HAP-1 (cell line): Measurements from ENCODE around the gene ALS2CL.

Experiments used
- DNase-seq, 2 experiments: peaks; one replicate each; pipeline ENCODE4 v3.0.0-alpha.2; 2016 to 2020; ENCODE audit warnings: low spot score in 2 of 2
- H3K27me3 ChIP-seq: fragments of 250-450 bp; sonication (Bioruptor Pico); 2 replicates; pipeline ENCODE4 v1.5.1; 2020; ENCODE audit warnings: low read depth, mild to moderate bottlenecking, moderate library complexity
- H3K36me3 ChIP-seq: fragments of 250-450 bp; sonication (Bioruptor Pico); replicated peaks from 2 replicates; pipeline ENCODE4 v1.5.1; 2020; ENCODE audit warnings: mild to moderate bottlenecking
- H3K4me1 ChIP-seq: fragments of 250-450 bp; sonication (Bioruptor Pico); 2 replicates; pipeline ENCODE4 v1.5.1; 2020; ENCODE audit warnings: mild to moderate bottlenecking
- H3K4me3 ChIP-seq: fragments of 250-450 bp; sonication (Bioruptor Pico); 2 replicates; pipeline ENCODE4 v1.5.1; 2020; ENCODE audit warnings: mild to moderate bottlenecking, moderate library complexity
- H3K9me3 ChIP-seq: fragments of 250-450 bp; sonication (Bioruptor Pico); 2 replicates; pipeline ENCODE4 v1.5.1; 2020; ENCODE audit warnings: mild to moderate bottlenecking, moderate library complexity
- in situ Hi-C: fragments of 300-500 bp; cut with MboI; formaldehyde crosslinking; loops from 3 replicates; pipeline ENCODE4 v1.14.3; 2020; ENCODE audit warnings: low sequenced_read_pairs, inconsistent platforms, mixed read lengths

Gene ALS2CL

DNA sequence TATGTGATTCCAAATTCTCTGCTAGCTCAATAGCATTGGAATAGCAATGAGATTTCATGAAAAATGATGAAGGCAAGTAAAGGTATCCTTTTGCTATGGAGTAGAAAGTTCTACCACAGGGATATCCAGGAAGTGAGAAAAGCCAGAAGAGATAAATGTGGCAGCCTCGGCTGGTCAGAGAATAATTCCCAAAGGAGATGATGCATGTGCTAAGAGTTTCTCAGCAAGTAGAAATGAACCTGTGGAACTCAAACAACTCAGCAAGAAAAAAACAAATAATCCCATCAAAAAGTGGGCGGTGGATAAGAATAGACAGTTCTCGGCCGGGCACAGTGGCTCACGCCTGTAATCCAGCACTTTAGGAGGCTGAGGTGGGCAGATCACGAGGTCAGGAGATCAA, 38.2 kb downstream of the ALS2CL start:
- Histone ChIP-seq H3K4me1 (peaks cover 14% of the 10 kb centered on the region), H3K36me3 (no peaks in the 10 kb centered on the region), H3K4me3 (no peak overlapping the region), H3K9me3 (no peaks in the 10 kb centered on the region), H3K27me3 (no peaks in the 10 kb centered on the region)
- in situ Hi-C loops, result no loop called here
- DNase-seq, result no peak

- H3K27me3 ChIP-seq, result no peaks in the 10 kb centered on the region
- H3K4me1 ChIP-seq, result peaks cover 5% of the 10 kb centered on the region; the same call in 1 of the 2 replicates
- H3K9me3 ChIP-seq, result no peaks in the 10 kb centered on the region
- H3K36me3 ChIP-seq, result no peaks in the 10 kb centered on the region
- no peak overlapping the region for H3K4me3 ChIP-seq
- in situ Hi-C loops, result no loop called here
- no peak for DNase-seq
These were observed 42.4 kb downstream of the ALS2CL start for GRCh38 chr3:46651084-46651483.

DNA sequence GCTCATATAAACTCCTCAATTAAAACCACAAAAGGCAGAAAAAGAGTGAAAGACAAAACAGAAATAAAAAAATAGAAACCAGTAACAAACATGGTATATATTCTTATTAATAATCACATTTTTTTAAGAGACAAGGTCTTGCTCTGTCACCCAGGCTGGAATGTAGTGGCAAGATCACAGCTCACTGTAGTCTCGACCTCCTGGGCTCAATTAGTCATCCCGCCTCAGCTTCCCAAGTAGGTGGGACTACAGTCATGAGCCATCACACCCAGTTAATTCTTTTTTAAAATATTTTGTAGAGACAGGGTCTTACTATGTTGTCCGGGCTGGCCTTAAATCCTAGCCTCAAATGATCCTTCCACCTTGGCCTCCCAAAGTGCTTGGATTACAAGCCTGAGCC, 44.0 kb downstream of the ALS2CL start:
- in situ Hi-C loops, result no loop called here
- H3K36me3 ChIP-seq, result no peaks in the 10 kb centered on the region
- no peaks in the 10 kb centered on the region for H3K27me3 ChIP-seq
- no peak overlapping the region for H3K4me3 ChIP-seq
- H3K4me1 ChIP-seq, result peaks cover 4% of the 10 kb centered on the region; the same call in 1 of the 2 replicates
- no peak for DNase-seq
- no peaks in the 10 kb centered on the region for H3K9me3 ChIP-seq

- in situ Hi-C loops, result no loop called here
These were observed 45.4 kb downstream of the ALS2CL start for GRCh38 chr3:46648096-46648495.

DNA sequence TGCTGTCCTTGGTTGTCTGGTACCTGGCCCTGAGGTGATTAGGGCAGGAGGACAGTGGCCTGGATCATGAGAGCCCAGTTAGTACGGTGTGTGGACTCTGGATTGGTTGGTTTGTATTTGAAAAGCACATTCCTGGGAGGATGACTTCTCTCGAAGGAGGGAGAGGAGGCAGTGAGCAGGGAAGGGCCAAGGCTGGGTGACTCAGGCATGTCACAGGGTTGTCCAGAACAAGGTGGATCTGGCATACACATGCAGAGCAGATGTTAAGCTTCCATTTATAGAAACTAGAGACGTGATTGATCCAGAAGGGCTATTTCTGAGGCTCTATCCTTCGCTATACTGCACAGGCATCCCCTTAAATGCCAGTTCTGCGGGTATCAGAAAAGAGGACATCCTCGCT, 46.8 kb downstream of the ALS2CL start:
- H3K36me3 ChIP-seq, result no peaks in the 10 kb centered on the region
- DNase-seq, result no peak
- no peaks in the 10 kb centered on the region for H3K27me3 ChIP-seq
- in situ Hi-C loops, result no loop called here
- no peaks in the 10 kb centered on the region for H3K4me1 ChIP-seq
- no peak overlapping the region for H3K4me3 ChIP-seq
- H3K9me3 ChIP-seq, result no peaks in the 10 kb centered on the region

More at GRCh38 chr3:46648096-46648495, 45.4 kb downstream of the ALS2CL start:
- Histone ChIP-seq H3K9me3 (no peaks in the 10 kb centered on the region), H3K4me3 (no peak overlapping the region), H3K4me1 (no peaks in the 10 kb centered on the region), H3K36me3 (no peaks in the 10 kb centered on the region), H3K27me3 (no peaks in the 10 kb centered on the region)
- no peak for DNase-seq

GRCh38 chr3:46643701-46644100, 49.8 kb downstream of the ALS2CL start:
- Histone ChIP-seq H3K4me3 (no peak overlapping the region), H3K27me3 (no peaks in the 10 kb centered on the region), H3K36me3 (no peaks in the 10 kb centered on the region), H3K4me1 (no peaks in the 10 kb centered on the region), H3K9me3 (no peaks in the 10 kb centered on the region)
- DNase-seq, result no peak
- in situ Hi-C loops, result no loop called here

DNA sequence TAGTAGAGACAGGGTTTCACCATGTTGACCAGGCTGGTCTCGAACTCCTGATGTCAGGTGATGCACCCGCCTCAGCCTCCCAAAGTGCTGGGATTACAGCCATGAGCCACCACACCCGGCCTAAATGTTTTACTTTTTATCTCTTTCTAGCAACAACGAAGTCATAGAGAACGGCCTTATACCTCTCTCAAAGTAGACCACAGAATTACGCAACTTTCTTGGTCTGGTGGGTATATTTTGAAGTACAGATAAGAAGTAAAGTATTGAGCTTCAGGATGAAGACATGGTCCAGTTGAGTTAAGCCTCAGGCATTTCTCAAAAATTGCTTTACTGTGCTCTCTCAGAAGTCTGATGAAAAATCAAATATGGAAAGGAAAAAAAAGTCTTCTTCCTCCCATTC, 50.5 kb downstream of the ALS2CL start:
- no peak for DNase-seq
- Histone ChIP-seq H3K36me3 (no peaks in the 10 kb centered on the region), H3K9me3 (no peaks in the 10 kb centered on the region), H3K27me3 (no peaks in the 10 kb centered on the region), H3K4me3 (no peak overlapping the region), H3K4me1 (no peaks in the 10 kb centered on the region)
- in situ Hi-C loops, result no loop called here

DNA sequence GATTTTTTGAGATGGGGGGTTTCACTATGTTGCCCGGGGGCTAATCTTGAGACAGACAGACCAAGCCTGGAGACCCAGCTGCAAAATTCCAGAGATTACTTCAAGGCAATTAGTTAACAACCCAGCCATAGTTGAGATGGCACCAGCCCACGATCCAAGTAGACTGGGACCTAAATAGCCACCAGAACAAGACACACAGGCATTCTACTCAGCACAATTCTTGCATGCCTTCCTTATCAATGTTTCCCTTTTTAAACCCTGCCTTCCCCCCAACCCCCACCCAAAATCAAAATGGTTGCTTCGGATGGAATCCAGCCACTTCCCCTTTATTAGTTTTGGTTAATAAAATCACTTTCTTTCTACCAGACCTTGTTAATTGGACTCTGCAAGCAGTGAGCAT, 52.6 kb downstream of the ALS2CL start:
- no peak overlapping the region for H3K4me3 ChIP-seq
- H3K9me3 ChIP-seq, result no peaks in the 10 kb centered on the region
- no peaks in the 10 kb centered on the region for H3K27me3 ChIP-seq
- no peak for DNase-seq
- H3K4me1 ChIP-seq, result no peaks in the 10 kb centered on the region
- no peaks in the 10 kb centered on the region for H3K36me3 ChIP-seq
- in situ Hi-C loops, result no loop called here

DNA sequence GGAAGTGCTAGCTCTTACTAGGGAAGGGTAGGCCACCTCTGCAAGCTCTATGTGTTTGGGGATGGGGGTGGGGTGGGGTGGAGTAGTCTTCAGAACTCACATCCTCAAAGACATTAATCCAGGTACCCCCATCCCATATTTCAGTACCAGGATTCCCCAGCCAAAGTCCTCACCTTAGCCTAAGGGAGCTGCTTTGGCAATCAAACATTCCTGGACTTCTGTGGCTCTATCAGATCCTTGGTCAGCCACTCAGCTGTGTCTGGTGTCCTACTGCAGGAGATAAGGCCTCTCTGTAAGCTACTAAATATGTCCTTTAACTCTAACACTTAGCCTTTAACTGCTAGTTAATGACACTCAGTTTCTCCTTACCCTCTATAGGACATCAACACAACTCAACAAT, 54.3 kb downstream of the ALS2CL start:
- Histone ChIP-seq H3K27me3 (no peaks in the 10 kb centered on the region), H3K36me3 (no peaks in the 10 kb centered on the region), H3K4me3 (no peak overlapping the region), H3K4me1 (no peaks in the 10 kb centered on the region), H3K9me3 (no peaks in the 10 kb centered on the region)
- no peak for DNase-seq
- in situ Hi-C loops, result no loop called here

DNA sequence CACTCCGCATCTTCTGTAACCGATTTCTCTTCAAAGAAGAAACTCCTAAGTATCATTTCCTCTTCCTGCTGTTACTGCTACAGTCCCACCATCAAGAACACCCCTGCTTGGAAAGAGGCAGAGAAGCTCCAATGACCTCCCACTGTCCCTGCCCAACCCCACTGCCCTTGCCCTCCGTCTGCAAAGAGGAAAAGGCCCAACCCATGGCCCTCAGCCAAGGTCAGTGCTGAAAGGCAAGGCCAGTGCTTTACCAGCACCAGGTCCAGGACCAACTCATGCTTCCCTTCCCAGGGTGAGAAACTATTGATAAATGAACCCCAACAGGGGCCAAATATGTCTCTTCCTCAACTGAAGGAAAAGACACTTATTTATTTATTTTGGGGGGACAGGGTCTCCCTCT, 58.6 kb downstream of the ALS2CL start:
- Histone ChIP-seq H3K27me3 (no peaks in the 10 kb centered on the region), H3K4me1 (peaks cover 3% of the 10 kb centered on the region), H3K9me3 (no peaks in the 10 kb centered on the region), H3K4me3 (no peak overlapping the region), H3K36me3 (no peaks in the 10 kb centered on the region)
- no peak for DNase-seq
- in situ Hi-C loops, result loop anchor here (5.0 kb wide), 1 partner anchor 148 kb away; no protein-coding TSS in a partner anchor

DNA sequence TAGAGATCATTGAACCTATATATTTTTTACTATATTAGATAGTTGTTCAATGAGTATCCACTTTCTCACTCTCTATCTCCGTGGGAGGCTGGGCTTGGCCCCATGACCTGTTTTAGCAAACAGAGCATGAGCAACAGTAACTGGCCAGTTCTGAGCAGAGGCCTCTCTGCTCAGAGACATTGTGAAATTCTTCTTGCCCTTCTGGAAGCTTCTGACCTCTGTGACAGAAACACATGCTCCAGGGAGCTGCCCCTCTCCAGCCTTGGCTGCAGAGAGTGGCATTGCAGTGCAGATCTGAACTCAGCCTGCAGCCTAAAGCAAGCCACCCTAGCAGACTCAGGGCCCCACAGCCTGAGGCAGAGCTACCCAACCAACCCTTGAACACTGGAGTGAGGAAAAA, 60.7 kb downstream of the ALS2CL start:
- H3K27me3 ChIP-seq, result no peaks in the 10 kb centered on the region
- no peaks in the 10 kb centered on the region for H3K9me3 ChIP-seq
- DNase-seq, result no peak
- no peak overlapping the region for H3K4me3 ChIP-seq
- H3K36me3 ChIP-seq, result no peaks in the 10 kb centered on the region
- peaks cover 16% of the 10 kb centered on the region for H3K4me1 ChIP-seq
- in situ Hi-C loops, result loop anchor here (5.0 kb wide), 1 partner anchor 145 kb away; no protein-coding TSS in a partner anchor

GRCh38 chr3:46629551-46630517, 63.6 kb downstream of the ALS2CL start:
- H3K4me1 ChIP-seq, result peaks cover 19% of the 10 kb centered on the region
- H3K27me3 ChIP-seq, result no peaks in the 10 kb centered on the region
- no peak overlapping the region for H3K4me3 ChIP-seq
- peak; percentile 90 to 94 for DNase-seq
- in situ Hi-C loops, result loop anchor here (5.0 kb wide), 1 partner anchor 143 kb away; no protein-coding TSS in a partner anchor
- no peaks in the 10 kb centered on the region for H3K9me3 ChIP-seq
- no peaks in the 10 kb centered on the region for H3K36me3 ChIP-seq

DNA sequence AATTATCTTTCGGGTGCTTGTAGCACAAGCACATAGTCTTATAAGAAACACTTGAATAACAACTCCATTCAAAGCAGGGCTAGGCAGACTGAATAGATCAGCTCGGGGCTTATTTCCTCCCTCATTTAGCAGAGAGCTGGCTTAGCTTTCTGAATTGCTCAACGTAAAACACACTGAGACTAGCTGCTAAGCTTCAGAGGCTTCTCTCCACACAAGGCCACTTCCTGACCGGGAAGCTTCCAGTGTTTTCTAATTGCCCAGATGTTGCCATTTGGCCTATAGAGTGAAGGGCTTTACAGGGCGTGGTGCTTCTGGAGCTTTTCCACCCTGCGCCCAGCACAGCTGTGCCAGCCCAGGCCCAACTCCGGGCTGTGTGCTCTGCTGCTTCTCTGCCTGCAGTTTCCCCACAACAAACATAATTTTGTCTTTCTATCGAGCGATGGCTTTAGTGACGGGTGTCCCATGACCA, 64.5 kb downstream of the ALS2CL start:
- in situ Hi-C loops, result no loop called here
- Histone ChIP-seq H3K9me3 (no peaks in the 10 kb centered on the region), H3K36me3 (no peaks in the 10 kb centered on the region), H3K4me1 (peaks cover 19% of the 10 kb centered on the region), H3K4me3 (no peak overlapping the region), H3K27me3 (no peaks in the 10 kb centered on the region)
- peak in 1 of 2 experiments; percentile 26 for DNase-seq

DNA sequence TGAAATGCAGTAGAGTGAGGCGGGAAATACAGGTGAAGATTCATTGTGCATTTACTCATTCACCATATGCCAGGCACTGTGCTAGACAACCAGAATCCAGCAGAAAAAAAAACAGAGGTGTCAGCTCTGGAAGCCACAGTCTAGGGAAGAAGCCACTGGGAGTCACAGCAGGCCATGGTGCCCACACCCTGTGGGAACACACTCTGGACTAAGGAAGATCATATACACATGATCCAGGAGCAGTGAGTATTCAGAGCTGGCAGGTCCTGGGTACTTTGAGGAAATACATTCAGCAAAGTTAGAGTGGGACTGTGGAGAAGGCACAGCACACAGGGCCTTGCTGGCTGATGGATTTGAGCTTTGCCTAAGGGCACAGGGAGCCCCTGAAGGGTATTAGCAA, 66.4 kb downstream of the ALS2CL start:
- Histone ChIP-seq H3K36me3 (no peaks in the 10 kb centered on the region), H3K27me3 (no peaks in the 10 kb centered on the region), H3K4me3 (no peak overlapping the region), H3K9me3 (no peaks in the 10 kb centered on the region), H3K4me1 (peaks cover 19% of the 10 kb centered on the region)
- DNase-seq, result no peak
- in situ Hi-C loops, result no loop called here
